Left ventricle myocardium inferior (tissue), 1 donor: ENCODE measurements around the gene C16orf96. TPM values are rescaled to one million over a fixed set of nuclear protein-coding genes. Genes with fewer than 3 reads are reported as not detected.

Experiments
- DNase-seq: peaks from one replicate; pipeline ENCODE4 v3.0.0-alpha.2; 2020
- H3K27ac ChIP-seq: fragments of 200-600 bp; replicated peaks from 2 replicates; pipeline ENCODE4 v1.8.0; 2021
- H3K27me3 ChIP-seq: fragments of 200-600 bp; 2 replicates; pipeline ENCODE4 v1.8.0; 2021; ENCODE audit warnings: low read depth
- H3K36me3 ChIP-seq: fragments of 200-600 bp; 2 replicates; pipeline ENCODE4 v1.8.0; 2021
- H3K4me1 ChIP-seq: fragments of 200-600 bp; 2 replicates; pipeline ENCODE4 v1.8.0; 2021
- H3K4me3 ChIP-seq: fragments of 200-600 bp; 2 replicates; pipeline ENCODE4 v1.8.0; 2021; ENCODE audit warnings: mild to moderate bottlenecking, moderate library complexity
- H3K9me3 ChIP-seq: fragments of 200-600 bp; replicated peaks from 2 replicates; pipeline ENCODE4 v1.8.0; 2021
- CTCF ChIP-seq: fragments of 200-600 bp; IDR thresholded peaks from 2 replicates; pipeline ENCODE4 v1.8.0; 2021; ENCODE audit warnings: antibody characterized with exemption, mild to moderate bottlenecking, borderline replicate concordance
- intact Hi-C: fragments of 100-400 bp; cut with micrococcal nuclease; formaldehyde crosslinking; loops from one replicate; pipeline ENCODE4 v1.11.0; 2022
- total RNA-seq: library from RNA; stranded (reverse); fragmentation: NEBNext Ultra II Directional; extraction: Animal tissue kit (Norgen Biotek cat#: 25700); gene quantifications from one replicate; pipeline ENCODE4 v1.2.1, GENCODE V29; 2021
- donor health status: DM: no; HTN: yes; CAD: no; lungs with severe emphysema.

The C16orf96 gene
- total RNA-seq, 1 donor from 2014 or later: 0.08 TPM

- DNase-seq: no peak
- Histone ChIP-seq H3K4me1 (peaks cover 20% of the 10 kb centered on the region), H3K4me3 (no peak overlapping the region), H3K36me3 (peaks cover 9% of the 10 kb centered on the region), H3K9me3 (no peaks in the 10 kb centered on the region), H3K27ac (no peak overlapping the region), H3K27me3 (no peaks in the 10 kb centered on the region)
- no peak for TF ChIP-seq CTCF
- intact Hi-C loops: no loop called here
Measured at GRCh38 chr16:4641895-4642294, 85.8 kb downstream of the C16orf96 start.

- intact Hi-C loops: no loop called here
- Histone ChIP-seq H3K36me3 (peaks cover 25% of the 10 kb centered on the region), H3K4me3 (no peak overlapping the region), H3K27ac (no peak overlapping the region), H3K27me3 (no peaks in the 10 kb centered on the region), H3K4me1 (no peaks in the 10 kb centered on the region), H3K9me3 (no peaks in the 10 kb centered on the region)
- DNase-seq: no peak
- no peak for TF ChIP-seq CTCF
Measured at GRCh38 chr16:4646773-4647643, 90.9 kb downstream of the C16orf96 start.

- no peak for TF ChIP-seq CTCF
- Histone ChIP-seq H3K4me3 (no peak overlapping the region), H3K9me3 (no peaks in the 10 kb centered on the region), H3K4me1 (no peaks in the 10 kb centered on the region), H3K27me3 (no peaks in the 10 kb centered on the region), H3K27ac (no peak overlapping the region), H3K36me3 (peaks cover 31% of the 10 kb centered on the region)
- intact Hi-C loops: no loop called here
- DNase-seq: no peak
Measured at GRCh38 chr16:4647644-4647980, 91.5 kb downstream of the C16orf96 start.

- H3K4me3 ChIP-seq: no peak overlapping the region
- no peaks in the 10 kb centered on the region for H3K4me1 ChIP-seq
- no peak for DNase-seq
- no peak for TF ChIP-seq CTCF
- no peaks in the 10 kb centered on the region for H3K27me3 ChIP-seq
- intact Hi-C loops: no loop called here
- no peaks in the 10 kb centered on the region for H3K9me3 ChIP-seq
- H3K36me3 ChIP-seq: peaks cover 44% of the 10 kb centered on the region
- no peak overlapping the region for H3K27ac ChIP-seq
Measured at GRCh38 chr16:4648917-4649316, 92.8 kb downstream of the C16orf96 start.

- no peak for TF ChIP-seq CTCF
- intact Hi-C loops: no loop called here
- Histone ChIP-seq H3K9me3 (no peaks in the 10 kb centered on the region), H3K27me3 (no peaks in the 10 kb centered on the region), H3K4me3 (no peak overlapping the region), H3K36me3 (peaks cover 52% of the 10 kb centered on the region), H3K27ac (no peak overlapping the region), H3K4me1 (no peaks in the 10 kb centered on the region)
- DNase-seq: no peak
Measured at GRCh38 chr16:4649744-4650442, 93.8 kb downstream of the C16orf96 start.

Other genes starting within 250 kb of the C16orf96 start
- 17.2 TPM for gene GLIS2, start 240.3 kb upstream of the C16orf96 start, total RNA-seq
- 67.3 TPM for gene PAM16, start 205.0 kb upstream of the C16orf96 start, total RNA-seq
- 5.5 TPM for gene VASN, start 184.5 kb upstream of the C16orf96 start, total RNA-seq
- 12.5 TPM for gene CORO7, start 139.7 kb upstream of the C16orf96 start, total RNA-seq
- gene DNAJA3, start 130.5 kb upstream of the C16orf96 start, total RNA-seq: 74.2 TPM
- gene NMRAL1, start 81.7 kb upstream of the C16orf96 start, total RNA-seq: 21.9 TPM
- gene HMOX2, start 79.9 kb upstream of the C16orf96 start, total RNA-seq: 115 TPM
- 48.5 TPM for gene CDIP1, start 17.6 kb upstream of the C16orf96 start, total RNA-seq
- 24.7 TPM for gene UBALD1, start 58.5 kb downstream of the C16orf96 start, total RNA-seq
- gene MGRN1, start 68.5 kb downstream of the C16orf96 start, total RNA-seq: 30.5 TPM
- gene NUDT16L1, start 137.2 kb downstream of the C16orf96 start, total RNA-seq: 61.9 TPM
- gene ANKS3, start 177.9 kb downstream of the C16orf96 start, total RNA-seq: 8.7 TPM
- gene DNAAF8, start 178.2 kb downstream of the C16orf96 start, total RNA-seq: 0.77 TPM
- 5.4 TPM for gene ZNF500, start 210.8 kb downstream of the C16orf96 start, total RNA-seq
- not detected for gene SEPTIN12, start 232.0 kb downstream of the C16orf96 start, total RNA-seq
- not detected for gene SMIM22, start 239.0 kb downstream of the C16orf96 start, total RNA-seq
- 97.4 TPM for gene ROGDI, start 246.3 kb downstream of the C16orf96 start, total RNA-seq